Fibroblast of pulmonary artery (primary cell): ENCODE data around the gene STKLD1.
"Not testable (repeated sequence)": the region's sequence is repeated elsewhere in the genome, so short reads cannot be mapped to it uniquely, and the experiment has no call there.

Experiments used
- DNase-seq: peaks from one replicate; pipeline ENCODE4 v3.0.0-alpha.2; 2010; ENCODE audit warnings: low read depth
- H3K4me3 ChIP-seq: replicated peaks from 2 replicates; pipeline ENCODE4 v1.5.1; 2011; ENCODE audit warnings: low read depth, mild to moderate bottlenecking, control low read depth, low read length, moderate library complexity
- TF ChIP-seq, protein P1 (sequence below): IDR thresholded peaks from 2 replicates; pipeline ENCODE4 v1.5.1; 2011; ENCODE audit warnings: mild to moderate bottlenecking, control low read depth, low read length, inconsistent platforms; ENCODE audit errors: missing control alignments

STKLD1 gene

GRCh38 chr9:133443248-133443647 lies 67.1 kb downstream of the STKLD1 start:
- TF ChIP-seq, protein P1, sequence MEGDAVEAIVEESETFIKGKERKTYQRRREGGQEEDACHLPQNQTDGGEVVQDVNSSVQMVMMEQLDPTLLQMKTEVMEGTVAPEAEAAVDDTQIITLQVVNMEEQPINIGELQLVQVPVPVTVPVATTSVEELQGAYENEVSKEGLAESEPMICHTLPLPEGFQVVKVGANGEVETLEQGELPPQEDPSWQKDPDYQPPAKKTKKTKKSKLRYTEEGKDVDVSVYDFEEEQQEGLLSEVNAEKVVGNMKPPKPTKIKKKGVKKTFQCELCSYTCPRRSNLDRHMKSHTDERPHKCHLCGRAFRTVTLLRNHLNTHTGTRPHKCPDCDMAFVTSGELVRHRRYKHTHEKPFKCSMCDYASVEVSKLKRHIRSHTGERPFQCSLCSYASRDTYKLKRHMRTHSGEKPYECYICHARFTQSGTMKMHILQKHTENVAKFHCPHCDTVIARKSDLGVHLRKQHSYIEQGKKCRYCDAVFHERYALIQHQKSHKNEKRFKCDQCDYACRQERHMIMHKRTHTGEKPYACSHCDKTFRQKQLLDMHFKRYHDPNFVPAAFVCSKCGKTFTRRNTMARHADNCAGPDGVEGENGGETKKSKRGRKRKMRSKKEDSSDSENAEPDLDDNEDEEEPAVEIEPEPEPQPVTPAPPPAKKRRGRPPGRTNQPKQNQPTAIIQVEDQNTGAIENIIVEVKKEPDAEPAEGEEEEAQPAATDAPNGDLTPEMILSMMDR = no peak
- no peak for DNase-seq

GRCh38 chr9:133443982-133444381 lies 67.8 kb downstream of the STKLD1 start:
- no peak for DNase-seq
- no peak overlapping the region for H3K4me3 ChIP-seq
- TF ChIP-seq, protein P1 = no peak

More at GRCh38 chr9:133443248-133443647, 67.1 kb downstream of the STKLD1 start:
- no peak overlapping the region for H3K4me3 ChIP-seq

DNA sequence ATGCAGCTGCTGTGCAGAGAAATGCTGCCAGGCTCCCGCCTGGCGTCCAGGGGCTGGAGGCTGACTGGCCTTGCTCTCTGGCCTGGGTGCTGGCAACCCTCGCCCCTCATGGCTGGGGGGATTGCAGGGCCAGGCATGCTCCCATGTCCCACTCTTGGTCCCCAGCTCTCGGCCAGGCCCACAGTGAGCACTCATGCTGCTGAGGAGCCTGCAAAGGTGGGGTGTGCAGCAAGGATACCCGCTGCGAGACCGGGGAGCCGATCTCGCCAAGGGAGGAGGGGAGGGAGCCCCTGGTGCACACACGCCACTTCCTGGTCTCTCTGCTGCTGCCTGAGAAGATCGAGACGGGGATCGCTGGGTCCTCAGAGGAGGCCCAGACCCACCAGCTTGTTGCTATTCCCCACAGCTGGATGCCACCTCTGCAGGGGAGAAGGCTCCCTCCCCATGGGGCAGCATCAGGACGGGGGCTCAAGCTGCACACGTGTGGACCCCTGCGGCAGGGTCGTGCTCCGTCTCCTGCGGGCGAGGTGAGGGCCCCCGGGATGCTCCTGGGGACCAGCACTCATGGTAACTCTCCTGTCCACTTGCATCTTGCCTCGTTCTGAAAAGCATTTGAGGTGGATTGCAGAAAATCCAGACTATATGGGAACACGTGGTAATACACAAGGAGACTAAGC lies 69.3 kb downstream of the STKLD1 start:
- H3K4me3 ChIP-seq = no peak overlapping the region
- DNase-seq = no peak
- TF ChIP-seq, protein P1 = no peak

GRCh38 chr9:133448487-133448972 lies 72.4 kb downstream of the STKLD1 start:
- H3K4me3 ChIP-seq = no peak overlapping the region
- TF ChIP-seq, protein P1 = no peak
- DNase-seq = no peak

DNA sequence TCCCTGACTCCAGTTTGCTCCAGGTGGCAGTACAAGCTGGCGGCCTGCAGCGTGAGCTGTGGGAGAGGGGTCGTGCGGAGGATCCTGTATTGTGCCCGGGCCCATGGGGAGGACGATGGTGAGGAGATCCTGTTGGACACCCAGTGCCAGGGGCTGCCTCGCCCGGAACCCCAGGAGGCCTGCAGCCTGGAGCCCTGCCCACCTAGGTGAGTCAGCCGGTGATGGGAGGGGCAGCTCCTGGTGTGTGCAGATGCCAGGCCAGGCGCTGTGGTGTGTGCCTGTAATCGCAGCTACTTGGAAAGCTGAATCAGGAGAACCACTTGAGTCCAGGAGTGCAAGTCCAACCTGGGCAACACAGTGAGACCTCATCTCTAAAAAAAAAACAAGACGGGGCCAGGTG lies 73.6 kb downstream of the STKLD1 start:
- no peak for DNase-seq
- TF ChIP-seq, protein P1 = no peak
- no peak overlapping the region for H3K4me3 ChIP-seq

DNA sequence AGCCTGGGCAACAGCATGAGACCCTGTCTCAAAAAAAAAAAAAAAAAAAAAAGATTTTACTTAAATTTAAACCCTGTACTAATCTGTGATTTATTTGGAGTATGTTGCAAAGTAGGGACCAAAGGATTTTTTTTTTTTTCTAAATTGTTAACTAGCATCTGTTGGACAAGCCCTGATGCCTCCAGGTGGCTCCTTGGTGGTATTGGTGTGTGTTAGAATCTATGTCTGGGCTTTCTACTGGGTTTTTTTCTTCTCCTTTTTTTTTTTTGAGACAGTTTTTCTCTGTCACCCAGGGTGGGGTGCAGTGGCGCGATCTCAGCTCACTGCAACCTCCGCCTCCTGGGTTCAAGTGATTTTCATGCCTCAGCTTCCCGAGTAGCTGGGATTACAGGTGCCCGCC lies 75.7 kb downstream of the STKLD1 start:
- DNase-seq = not testable (repeated sequence)

DNA sequence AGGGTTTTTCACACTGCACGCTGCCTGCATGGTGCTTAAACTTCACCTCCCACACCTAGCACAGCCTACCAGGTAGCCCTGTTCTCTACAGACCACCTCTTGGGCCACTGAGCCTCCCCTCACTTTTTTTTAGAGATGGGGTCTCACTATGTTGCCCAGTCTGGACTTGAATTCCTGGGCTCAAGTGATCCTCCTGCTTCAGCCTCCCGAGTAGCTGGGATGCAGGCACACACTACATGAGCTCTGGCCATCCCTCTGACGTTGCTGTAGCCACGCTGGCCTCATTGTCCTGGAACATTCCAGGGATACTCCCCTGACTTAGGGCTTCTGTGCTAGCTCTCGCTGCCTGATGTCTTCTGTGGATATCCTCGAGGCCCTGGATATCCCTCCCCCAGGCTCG lies 76.4 kb downstream of the STKLD1 start:
- TF ChIP-seq, protein P1 = no peak
- DNase-seq = no peak

More for the DNA sequence above, 75.7 kb downstream of the STKLD1 start:
- not testable (repeated sequence) for H3K4me3 ChIP-seq

More for the DNA sequence above, 76.4 kb downstream of the STKLD1 start:
- H3K4me3 ChIP-seq = no peak overlapping the region
